GM12878 (cell line): ENCODE results near the gene OR1N1. TPM values are rescaled to one million over a fixed set of nuclear protein-coding genes. Genes with fewer than 3 reads are reported as not detected.

Source experiments
- ATAC-seq: fragments of 200-7000 bp; cut with Tn5 transposase; 3 replicates; pipeline ENCODE4 v1.9.1; 2020; ENCODE audit warnings: mild to moderate bottlenecking, moderate library complexity
- BruUV-seq: library from RNA; stranded (reverse); fragments of 400-500 nt; replicated peaks from 2 replicates; lab custom pipeline; 2021; lab: Mats Ljungman, UMichigan
- CTCF ChIA-PET: fragments of 300-600 bp; sonication (Branson Sonifier 250); formaldehyde crosslinking; extraction: SDS; loops from one replicate; lab custom pipeline; 2021; ENCODE audit warnings: inconsistent platforms; lab: Yijun Ruan, JAX
- POLR2A ChIA-PET: fragments of 350-600 bp; formaldehyde crosslinking; extraction: SDS; loops from one replicate; lab custom pipeline; 2021; ENCODE audit warnings: inconsistent platforms; lab: Charles Lee
- RAD21 ChIA-PET: fragments of 300-600 bp; sonication (Branson Sonifier 250); formaldehyde crosslinking; loops from one replicate; lab custom pipeline; 2023; ENCODE audit warnings: antibody characterized with exemption; ENCODE audit not compliant: unreplicated experiment; lab: Charles Lee
- SMC1A ChIA-PET: fragments of 300-600 bp; sonication (Branson Sonifier 250); formaldehyde crosslinking; loops from one replicate; lab custom pipeline; 2023; ENCODE audit not compliant: unreplicated experiment, uncharacterized antibody; lab: Charles Lee
- DNase-seq: peaks from one replicate; pipeline ENCODE4 v3.0.0-alpha.2; 2011; ENCODE audit warnings: low read depth, low spot score
- FAIRE-seq: peaks from 3 replicates; lab custom pipeline; 2011; peaks lifted over from hg19 to GRCh38; lab: Jason Lieb, UNC
- H2AFZ ChIP-seq: 2 replicates; pipeline ENCODE4 v1.6.0; 2011; ENCODE audit warnings: low read depth, low read length, control low read depth; ENCODE audit not compliant: control insufficient read depth
- H3K27ac ChIP-seq: 2 replicates; pipeline ENCODE4 v1.5.1; 2011; ENCODE audit warnings: control low read depth; ENCODE audit not compliant: control insufficient read depth, insufficient read depth
- H3K27me3 ChIP-seq, 2 experiments: replicated peaks in 1 of 2; 2 replicates each; pipeline versions ENCODE4 v1.6.0 to v1.6.1; 2011; ENCODE audit warnings: low read length in 1 of 2; ENCODE audit not compliant: control insufficient read depth in 2 of 2, insufficient read depth in 2 of 2
- H3K36me3 ChIP-seq, 2 experiments: 2 replicates each; pipeline ENCODE4 v1.5.1; 2011; ENCODE audit warnings: low read length in 1 of 2; ENCODE audit not compliant: control insufficient read depth in 2 of 2, insufficient read depth in 2 of 2
- H3K4me1 ChIP-seq: 2 replicates; pipeline ENCODE4 v1.6.1; 2011; ENCODE audit warnings: mild to moderate bottlenecking, low read length, moderate library complexity, mixed read lengths; ENCODE audit not compliant: control insufficient read depth, insufficient read depth
- H3K4me2 ChIP-seq: 2 replicates; pipeline ENCODE4 v1.6.0; 2011; ENCODE audit warnings: control low read depth; ENCODE audit not compliant: control insufficient read depth, insufficient read depth
- H3K4me3 ChIP-seq: fragments of 200-600 bp; sonication (generic); 2 replicates; pipeline ENCODE4 v1.5.1; 2016
- H3K79me2 ChIP-seq: 2 replicates; pipeline ENCODE4 v1.6.0; 2011; ENCODE audit warnings: low read length; ENCODE audit not compliant: control insufficient read depth, insufficient read depth
- H3K9ac ChIP-seq: 2 replicates; pipeline ENCODE4 v1.8.0; 2011; ENCODE audit warnings: low read length, control low read depth, mixed read lengths; ENCODE audit not compliant: control insufficient read depth, insufficient read depth
- H3K9me3 ChIP-seq: replicated peaks from 3 replicates; pipeline ENCODE4 v1.5.1; 2011; ENCODE audit warnings: mild to moderate bottlenecking, low read length; ENCODE audit not compliant: control insufficient read depth, insufficient read depth
- H4K20me1 ChIP-seq: 2 replicates; pipeline ENCODE4 v1.6.0; 2011; ENCODE audit not compliant: control insufficient read depth, insufficient read depth
- ASH2L ChIP-seq: fragments of 300-600, 200-600 bp; sonication (generic); IDR thresholded peaks from 2 replicates; pipeline ENCODE4 v1.6.1; 2017; ENCODE audit warnings: low read depth, mild to moderate bottlenecking, borderline replicate concordance
- CBX3 ChIP-seq: fragments of 200-600 bp; sonication (generic); IDR thresholded peaks from 2 replicates; pipeline ENCODE4 v1.6.1; 2016; ENCODE audit warnings: low read depth, borderline replicate concordance
- E2F4 ChIP-seq: IDR thresholded peaks from 2 replicates; pipeline ENCODE4 v1.6.1; 2012; ENCODE audit warnings: low read depth, low read length, improper control_type of control experiment
- E2F8 ChIP-seq: fragments of 450-650 bp; IDR thresholded peaks from 2 replicates; pipeline ENCODE4 v1.6.1; 2018; ENCODE audit warnings: mild to moderate bottlenecking, low read depth, moderate library complexity; ENCODE audit not compliant: partially characterized antibody
- E4F1 ChIP-seq: fragments of 450-650 bp; IDR thresholded peaks from 2 replicates; pipeline ENCODE4 v1.6.1; 2018; ENCODE audit warnings: borderline replicate concordance, mild to moderate bottlenecking; ENCODE audit not compliant: partially characterized antibody
- FOXM1 ChIP-seq: IDR thresholded peaks from 2 replicates; pipeline ENCODE4 v1.6.1; 2012; ENCODE audit warnings: low read depth, mild to moderate bottlenecking, inconsistent platforms, low read length, moderate library complexity
- GABPA ChIP-seq: IDR thresholded peaks from 2 replicates; pipeline ENCODE4 v1.6.1; 2014; ENCODE audit warnings: antibody characterized with exemption, low read depth, mild to moderate bottlenecking, inconsistent platforms
- NFYB ChIP-seq: IDR thresholded peaks from 2 replicates; pipeline ENCODE4 v1.6.1; 2011; ENCODE audit warnings: low read depth, mild to moderate bottlenecking, low read length, improper control_type of control experiment, moderate library complexity; ENCODE audit not compliant: insufficient read depth
- PBX3 ChIP-seq: IDR thresholded peaks from 2 replicates; pipeline ENCODE4 v1.6.1; 2011; ENCODE audit warnings: mild to moderate bottlenecking, low read depth, low read length, moderate library complexity; ENCODE audit not compliant: insufficient replicate concordance
- RELB ChIP-seq: fragments of 450-650 bp; IDR thresholded peaks from 2 replicates; pipeline ENCODE4 v1.6.1; 2017; ENCODE audit warnings: low read depth, mild to moderate bottlenecking, moderate library complexity
- STAT3 ChIP-seq: IDR thresholded peaks from 2 replicates; pipeline ENCODE4 v1.6.1; 2011; ENCODE audit warnings: low read depth, low read length, improper control_type of control experiment
- SUZ12 ChIP-seq: fragments of 200-600 bp; sonication (generic); IDR thresholded peaks from one replicate; pipeline ENCODE4 v1.6.1; 2018; ENCODE audit warnings: antibody characterized with exemption, mild to moderate bottlenecking; ENCODE audit not compliant: unreplicated experiment
- WGBS: methylation state at CpG from one replicate; pipeline ENCODE4 v1.1.6; 2016; ENCODE audit warnings: low lambda C conversion rate; ENCODE audit not compliant: insufficient replicate concordance, insufficient coverage; ENCODE audit errors: missing lambda C conversion rate; 5-methylcytosine and 5-hydroxymethylcytosine counted together
- in situ Hi-C: fragments of 300-500 bp; cut with MboI; formaldehyde crosslinking; loops from 9 replicates; pipeline ENCODE4 v1.14.3; 2018; ENCODE audit warnings: mixed read lengths
- intact Hi-C: fragments of 100-400 bp; cut with micrococcal nuclease; formaldehyde crosslinking; loops from one replicate; pipeline ENCODE4 v1.14.2; 2022; ENCODE audit not compliant: unreplicated experiment
- polyA plus RNA-seq, 11 experiments: library from polyadenylated mRNA; depleted of rRNA in 4 of 11; unstranded in 6 of 11; stranded (reverse) in 5 of 11; fragments of >200 nt; fragmentation: Nextera tagmentation in 4 of 11; fragmentation: Illumina TruSeq in 1 of 11; extraction: Ambion mirVana in 4 of 11; extraction: Trizol in 1 of 11; gene quantifications; 1 replicate in 1 of 11; 2 replicates in 10 of 11; pipeline versions ENCODE4 v1.2.1 to v1.2.3, GENCODE V29; 2011 to 2016; ENCODE audit warnings: inconsistent platforms in 2 of 11, missing spikeins in 2 of 11, low read depth in 1 of 11
- total RNA-seq, 4 experiments: library from RNA; depleted of rRNA in 3 of 4; stranded (reverse); fragments of >200 nt in 3 of 4; fragmentation: Illumina TruSeq in 1 of 4; extraction: Trizol in 1 of 4; gene quantifications; 2 replicates each; pipeline versions ENCODE4 v1.2.1 to v1.2.3, GENCODE V29; 2013 to 2021

OR1N1 gene
- total and polyA plus RNA-seq, 10 of the 15 experiments (the other 5 are each of a cell fraction or from before 2014, with no cell fraction given) = not detected

- intact Hi-C loops (no loop called here), in situ Hi-C loops (no loop called here)
- BruUV-seq = no TSS peak
- FAIRE-seq (no peak), DNase-seq (no peak), ATAC-seq (no peak)
- ChIA-PET SMC1A (no interaction called here), CTCF (no interaction called here), POLR2A (no interaction called here), RAD21 (no interaction called here)
- Histone ChIP-seq H3K9me3 (no peaks in the 10 kb centered on the region), H3K79me2 (no peaks in the 10 kb centered on the region), H3K4me1 (no peaks in the 10 kb centered on the region), H3K36me3 (no peaks in the 10 kb centered on the region), H3K27ac (no peak within 1 kb of the TSS), H3K4me2 (no peak within 1 kb of the TSS), H4K20me1 (no peaks in the 10 kb centered on the region), H3K9ac (no peak within 1 kb of the TSS), H2AFZ (no peak within 1 kb of the TSS), H3K27me3 (no peaks in the 10 kb centered on the region), H3K4me3 (no peak within 1 kb of the TSS)
- WGBS = 56% methylated on average over 4 of the region's 4 CpGs
- TF ChIP-seq E4F1 = no peak
- no peak for TF ChIP-seq ASH2L
- no peak for TF ChIP-seq CBX3
- no peak for TF ChIP-seq PBX3
- TF ChIP-seq E2F4 = no peak
- TF ChIP-seq RELB = no peak
- TF ChIP-seq NFYB = no peak
- TF ChIP-seq FOXM1 = no peak
- TF ChIP-seq GABPA = no peak
- TF ChIP-seq E2F8 = no peak
- TF ChIP-seq SUZ12 = no peak
- TF ChIP-seq STAT3 = no peak
These were observed 8.3 kb downstream of the OR1N1 start, which contains the start of gene OR1J4 for GRCh38 chr9:122518841-122519240. Gene OR1J4, plus strand, starts transcription at chr9:122519141. Its CDS starts 0 bp downstream, at chr9:122519141.
